Activated CD8-positive, alpha-beta memory T cell treated with anti-CD3 and anti-CD28 coated beads, Interleukin-2, amount 50 U/mL, for 24 hours (primary cell): ENCODE measurements around the gene NUP62.

Experiments
- DNase-seq: peaks from one replicate; pipeline ENCODE4 v3.0.0-alpha.2; 2020; ENCODE audit errors: extremely low read depth

Gene NUP62

GRCh38 chr19:49904136-49904535 lies 25.2 kb downstream of the NUP62 start:
- no peak for DNase-seq

GRCh38 chr19:49896863-49897621 lies 32.3 kb downstream of the NUP62 start, which contains the start of gene IL4I1:
TSS of gene IL4I1 (minus strand) at chr19:49896887. CDS start at chr19:49896160, 727 bp downstream.
- DNase-seq: no peak

- no peak for DNase-seq
Measured at GRCh38 chr19:49895566-49896297, 33.6 kb downstream of the NUP62 start.

GRCh38 chr19:49894879-49895565 lies 34.3 kb downstream of the NUP62 start:
- no peak for DNase-seq

- DNase-seq: no peak
Measured at GRCh38 chr19:49894011-49894664, 35.2 kb downstream of the NUP62 start.

GRCh38 chr19:49892716-49893115 lies 36.6 kb downstream of the NUP62 start:
- DNase-seq: no peak

- DNase-seq: no peak
Measured at GRCh38 chr19:49891393-49891792, 37.9 kb downstream of the NUP62 start.

- DNase-seq: no peak
Measured at GRCh38 chr19:49890349-49891311, 38.7 kb downstream of the NUP62 start.

GRCh38 chr19:49889687-49890348 lies 39.5 kb downstream of the NUP62 start:
- no peak for DNase-seq

- DNase-seq: no peak
Measured at GRCh38 chr19:49889038-49889686, 40.1 kb downstream of the NUP62 start.

GRCh38 chr19:49888510-49888824 lies 40.8 kb downstream of the NUP62 start:
- no peak for DNase-seq

GRCh38 chr19:49887665-49888509 lies 41.4 kb downstream of the NUP62 start:
- DNase-seq: no peak

GRCh38 chr19:49887037-49887664 lies 42.2 kb downstream of the NUP62 start:
- DNase-seq: no peak

GRCh38 chr19:49884760-49885159 lies 44.5 kb downstream of the NUP62 start:
- no peak for DNase-seq

- no peak for DNase-seq
Measured at GRCh38 chr19:49884109-49884508, 45.2 kb downstream of the NUP62 start.

- DNase-seq: no peak
Measured at GRCh38 chr19:49883094-49883493, 46.2 kb downstream of the NUP62 start.

GRCh38 chr19:49882643-49883042 lies 46.7 kb downstream of the NUP62 start:
- DNase-seq: no peak

- no peak for DNase-seq
Measured at GRCh38 chr19:49881672-49882394, 47.5 kb downstream of the NUP62 start.
